ENCODE data around the gene MMP20. TPM values are rescaled to one million over a fixed set of nuclear protein-coding genes. Genes with fewer than 3 reads are reported as not detected.
"Not testable (repeated sequence)": the region's sequence is repeated elsewhere in the genome, so short reads cannot be mapped to it uniquely, and the experiment has no call there.

MMP20 gene
- total RNA-seq, 4 donors from 2014 or later = not detected

DNA sequence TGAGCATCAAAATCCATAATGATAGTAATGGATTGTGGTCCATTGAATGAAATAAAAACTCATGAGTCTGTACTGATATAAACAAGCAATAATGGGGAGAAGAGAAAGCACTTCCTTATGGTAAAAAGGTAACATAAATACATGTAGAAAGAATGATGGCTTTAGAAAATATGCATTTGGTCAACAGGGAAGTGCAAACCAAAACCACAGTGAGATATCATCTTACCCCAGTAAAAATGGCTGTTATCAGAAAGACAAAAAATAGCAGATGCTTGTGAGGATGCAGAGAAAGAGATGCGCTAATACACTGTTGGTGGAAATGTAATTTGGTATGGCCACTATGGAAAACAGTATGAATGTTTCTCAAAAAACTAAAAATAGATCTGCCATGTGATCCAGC is 6.9 kb upstream of the MMP20 start:
- Histone ChIP-seq H3K4me1 (no peaks in the 10 kb centered on the region), H3K9me3 (no peaks in the 10 kb centered on the region), H3K36me3 (no peaks in the 10 kb centered on the region), H3K4me3 (no peak overlapping the region), H3K27me3 (no peaks in the 10 kb centered on the region), H3K27ac (no peak overlapping the region)
- no peak for TF ChIP-seq POLR2A (IDR thresholded peaks at IDR 0.05)
- TF ChIP-seq POLR2AphosphoS5 (IDR thresholded peaks at IDR 0.05) = no peak
- TF ChIP-seq, protein P1, sequence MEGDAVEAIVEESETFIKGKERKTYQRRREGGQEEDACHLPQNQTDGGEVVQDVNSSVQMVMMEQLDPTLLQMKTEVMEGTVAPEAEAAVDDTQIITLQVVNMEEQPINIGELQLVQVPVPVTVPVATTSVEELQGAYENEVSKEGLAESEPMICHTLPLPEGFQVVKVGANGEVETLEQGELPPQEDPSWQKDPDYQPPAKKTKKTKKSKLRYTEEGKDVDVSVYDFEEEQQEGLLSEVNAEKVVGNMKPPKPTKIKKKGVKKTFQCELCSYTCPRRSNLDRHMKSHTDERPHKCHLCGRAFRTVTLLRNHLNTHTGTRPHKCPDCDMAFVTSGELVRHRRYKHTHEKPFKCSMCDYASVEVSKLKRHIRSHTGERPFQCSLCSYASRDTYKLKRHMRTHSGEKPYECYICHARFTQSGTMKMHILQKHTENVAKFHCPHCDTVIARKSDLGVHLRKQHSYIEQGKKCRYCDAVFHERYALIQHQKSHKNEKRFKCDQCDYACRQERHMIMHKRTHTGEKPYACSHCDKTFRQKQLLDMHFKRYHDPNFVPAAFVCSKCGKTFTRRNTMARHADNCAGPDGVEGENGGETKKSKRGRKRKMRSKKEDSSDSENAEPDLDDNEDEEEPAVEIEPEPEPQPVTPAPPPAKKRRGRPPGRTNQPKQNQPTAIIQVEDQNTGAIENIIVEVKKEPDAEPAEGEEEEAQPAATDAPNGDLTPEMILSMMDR (IDR thresholded peaks at IDR 0.05) = no peak
- TF ChIP-seq EP300 (IDR thresholded peaks at IDR 0.05) = no peak
- 92% methylated on average over 1 of the region's 1 CpG for WGBS
- no peak for DNase-seq (ENCODE audit: low spot score in 2 of 2)

DNA sequence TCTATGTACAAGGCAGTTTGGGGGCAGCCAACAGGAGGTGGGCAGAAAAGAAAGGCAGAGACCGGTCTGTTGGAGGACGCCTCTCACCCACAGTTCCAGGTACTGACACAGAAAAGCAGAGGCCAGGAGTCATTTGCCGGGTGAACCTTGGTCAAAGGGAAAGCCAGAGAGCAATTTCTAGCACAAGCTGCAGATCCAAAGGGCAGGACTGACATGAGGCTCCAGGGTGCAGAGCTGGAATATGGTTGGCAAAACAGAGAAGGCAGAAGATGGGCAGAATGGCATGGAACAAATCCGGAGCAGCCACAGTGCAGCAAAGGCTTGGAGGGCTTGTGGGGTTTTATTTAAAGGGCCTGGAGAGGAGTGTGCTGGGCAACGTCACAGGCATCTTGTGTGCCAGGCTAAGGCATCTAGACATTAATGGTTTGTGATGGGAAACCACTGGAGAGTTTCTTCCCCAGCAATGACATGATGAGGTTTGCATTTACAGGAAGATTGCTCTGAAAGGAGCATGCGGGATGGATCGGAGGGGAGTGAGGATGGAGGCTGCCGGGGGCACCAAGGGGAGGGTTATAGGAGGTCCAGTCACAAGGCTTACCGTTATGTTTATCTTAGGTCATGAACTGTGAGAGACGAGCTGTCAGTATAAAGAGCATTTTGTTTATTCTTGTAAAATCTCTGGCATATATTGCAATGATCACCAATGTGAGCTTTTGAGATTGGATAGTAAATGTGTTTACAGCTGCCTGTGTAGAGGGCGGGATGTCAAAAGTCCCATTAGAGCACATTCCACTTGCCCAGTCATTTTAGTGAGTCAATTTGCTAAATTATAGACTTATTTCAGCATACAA is 5.7 kb upstream of the MMP20 start:
- H3K9me3 ChIP-seq = no peaks in the 10 kb centered on the region
- TF ChIP-seq EP300 (IDR thresholded peaks at IDR 0.05) (no peak), POLR2AphosphoS5 (IDR thresholded peaks at IDR 0.05) (no peak), POLR2A (IDR thresholded peaks at IDR 0.05) (no peak)
- TF ChIP-seq, protein P1 (IDR thresholded peaks at IDR 0.05) = no peak
- WGBS = 76% methylated on average over 11 of the region's 11 CpGs
- no peak overlapping the region for H3K4me3 ChIP-seq
- DNase-seq (ENCODE audit: low spot score in 2 of 2) = no peak
- no peaks in the 10 kb centered on the region for H3K27me3 ChIP-seq
- H3K36me3 ChIP-seq = no peaks in the 10 kb centered on the region
- no peak overlapping the region for H3K27ac ChIP-seq
- H3K4me1 ChIP-seq = no peaks in the 10 kb centered on the region

DNA sequence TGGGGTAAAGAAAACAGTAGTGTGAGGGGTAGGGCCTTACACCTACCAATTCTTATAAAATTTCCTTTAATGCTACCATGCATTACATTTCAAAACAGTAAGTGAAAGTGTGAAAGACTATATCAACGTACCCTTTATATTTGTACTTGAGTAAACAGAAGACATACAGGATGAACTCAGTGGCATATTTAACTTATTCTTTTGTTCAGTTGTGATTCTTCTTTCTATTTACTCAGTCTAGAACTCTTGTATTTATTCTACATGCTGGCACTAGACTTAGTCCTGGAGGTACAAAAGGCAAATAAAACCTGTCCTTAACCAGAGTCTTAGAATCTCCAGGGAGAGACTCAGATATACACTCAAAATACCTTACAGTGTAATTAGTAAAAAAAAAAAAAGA is 4.8 kb upstream of the MMP20 start:
- 62% methylated on average over 1 of the region's 1 CpG for WGBS
- DNase-seq (ENCODE audit: low spot score in 2 of 2) = not testable (repeated sequence)

DNA sequence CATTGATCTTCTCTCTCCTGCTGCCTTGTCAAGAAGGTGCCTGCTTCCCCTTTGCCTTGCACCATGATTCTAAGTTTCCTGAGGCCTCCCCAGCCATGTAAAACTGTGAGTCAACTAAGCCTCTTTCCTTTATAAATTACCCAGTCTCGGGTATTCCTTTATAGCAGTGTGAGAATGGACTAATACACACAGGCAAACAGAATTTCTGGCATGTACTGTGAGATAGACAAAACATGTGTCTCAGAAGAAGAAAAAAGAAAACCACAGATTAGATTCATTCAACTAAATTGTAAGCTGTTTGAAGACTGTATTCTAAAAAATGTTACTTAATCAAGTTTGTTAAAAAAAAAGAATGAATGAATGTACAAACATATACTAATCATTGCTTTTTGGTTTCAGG is 1.5 kb upstream of the MMP20 start:
- no peaks in the 10 kb centered on the region for H3K9me3 ChIP-seq
- no peak for TF ChIP-seq POLR2AphosphoS5 (IDR thresholded peaks at IDR 0.05)
- no peaks in the 10 kb centered on the region for H3K36me3 ChIP-seq
- H3K4me1 ChIP-seq = no peaks in the 10 kb centered on the region
- H3K27me3 ChIP-seq = no peaks in the 10 kb centered on the region
- 50% methylated on average over 1 of the region's 1 CpG for WGBS
- DNase-seq (ENCODE audit: low spot score in 2 of 2) = no peak
- H3K4me3 ChIP-seq = no peak overlapping the region
- no peak overlapping the region for H3K27ac ChIP-seq

More for the DNA sequence above, 4.8 kb upstream of the MMP20 start:
- H3K36me3 ChIP-seq, H3K4me1 ChIP-seq, H3K9me3 ChIP-seq, H3K27ac ChIP-seq, H3K27me3 ChIP-seq, H3K4me3 ChIP-seq: not testable (repeated sequence)

DNA sequence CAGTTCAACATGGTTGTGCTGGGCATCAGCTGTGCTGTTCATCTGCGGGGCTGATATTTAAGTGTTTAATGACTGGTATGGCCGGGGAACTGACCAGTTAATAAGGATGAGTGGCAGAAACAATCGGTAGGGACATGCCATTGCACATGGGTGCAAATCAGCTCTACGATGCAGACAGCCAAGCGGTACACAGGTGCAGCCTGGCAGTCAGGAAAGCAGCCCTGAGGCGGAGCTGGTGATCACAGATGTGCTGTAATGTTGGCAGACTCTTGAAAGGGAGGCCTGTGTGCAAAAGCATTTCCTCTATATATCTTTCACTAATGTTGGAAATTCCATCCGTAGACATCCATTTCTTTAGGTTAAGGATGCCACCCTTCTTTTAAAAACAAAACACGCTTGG is 1.1 kb downstream of the MMP20 start:
- Histone ChIP-seq H3K27ac (no peak overlapping the region), H3K4me1 (no peaks in the 10 kb centered on the region), H3K9me3 (no peaks in the 10 kb centered on the region), H3K4me3 (no peak overlapping the region), H3K36me3 (no peaks in the 10 kb centered on the region), H3K27me3 (no peaks in the 10 kb centered on the region)
- TF ChIP-seq POLR2A (IDR thresholded peaks at IDR 0.05) = no peak
- no peak for TF ChIP-seq POLR2AphosphoS5 (IDR thresholded peaks at IDR 0.05)
- TF ChIP-seq, protein P1 (IDR thresholded peaks at IDR 0.05) = no peak
- no peak for TF ChIP-seq EP300 (IDR thresholded peaks at IDR 0.05)
- no peak for DNase-seq (ENCODE audit: low spot score in 2 of 2)
- 58% methylated on average over 8 of the region's 8 CpGs for WGBS

DNA sequence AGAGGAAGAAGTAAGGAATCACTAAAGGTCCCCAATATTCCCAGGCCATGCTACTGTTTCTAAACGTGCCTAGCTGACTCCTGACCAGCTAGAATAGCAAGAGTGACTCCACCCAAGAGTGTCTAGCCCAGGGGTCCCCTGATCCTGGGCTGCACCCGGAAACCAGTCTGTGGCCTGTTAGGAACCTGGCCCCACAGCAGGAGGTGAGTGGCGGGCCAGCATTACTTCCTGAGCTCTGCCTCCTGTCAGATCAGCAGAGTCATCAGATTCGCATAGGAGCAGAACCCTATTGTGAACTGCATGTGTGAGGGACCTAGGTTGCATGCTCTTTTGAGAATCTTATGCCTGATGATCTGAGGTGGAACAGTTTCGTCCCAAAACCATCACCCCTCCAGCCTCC is 2.0 kb downstream of the MMP20 start:
- 66% methylated on average over 5 of the region's 5 CpGs for WGBS
- H3K4me1 ChIP-seq = no peaks in the 10 kb centered on the region
- H3K4me3 ChIP-seq = no peak overlapping the region
- H3K9me3 ChIP-seq = no peaks in the 10 kb centered on the region
- no peaks in the 10 kb centered on the region for H3K27me3 ChIP-seq
- no peak for DNase-seq (ENCODE audit: low spot score in 2 of 2)
- H3K36me3 ChIP-seq = no peaks in the 10 kb centered on the region
- TF ChIP-seq, protein P1 (IDR thresholded peaks at IDR 0.05) = no peak
- no peak for TF ChIP-seq EP300 (IDR thresholded peaks at IDR 0.05)
- no peak for TF ChIP-seq POLR2AphosphoS5 (IDR thresholded peaks at IDR 0.05)
- TF ChIP-seq POLR2A (IDR thresholded peaks at IDR 0.05) = no peak
- no peak overlapping the region for H3K27ac ChIP-seq
